ENCODE results near the gene SPTBN1.

The SPTBN1 gene

DNA sequence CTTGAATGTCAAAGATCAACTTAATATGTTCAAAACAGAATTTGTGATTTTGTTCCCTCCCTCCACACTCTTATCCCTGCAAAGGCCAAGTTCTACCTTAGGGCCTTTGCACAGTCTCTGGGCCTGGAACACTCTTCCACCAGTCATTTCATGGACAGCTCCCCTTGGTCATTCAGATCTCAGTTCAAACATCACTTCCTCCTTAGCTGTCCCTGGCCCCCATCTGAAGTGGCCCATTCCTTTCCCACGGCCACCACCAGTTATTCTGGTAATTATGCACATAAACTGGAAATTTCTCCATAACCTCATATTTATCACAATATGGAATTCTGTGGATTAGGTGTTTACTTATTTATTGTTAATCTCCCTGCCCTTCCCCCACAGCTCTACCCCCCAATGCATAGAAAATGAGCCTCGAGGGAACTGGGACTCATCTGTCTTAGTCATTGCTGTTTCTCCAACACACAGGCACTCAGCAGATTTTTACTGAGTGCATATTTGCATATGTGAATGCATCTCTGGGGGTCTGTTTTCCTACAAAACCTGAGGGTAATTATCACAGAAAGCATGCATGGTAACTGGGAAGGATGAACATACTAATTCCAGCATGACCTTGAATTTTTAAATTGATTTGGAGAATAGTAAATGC is 35.5 kb upstream of the SPTBN1 start:
- H3K27me3 ChIP-seq, result no peaks in the 10 kb centered on the region
- intact Hi-C loops (cut with DNase I; ENCODE audit: low total_unique reads), result no loop called here
- H3K4me1 ChIP-seq, result peaks cover 0 to 5% (median 0%) of the 10 kb centered on the region in 4 donors
- no peak overlapping the region for H3K4me3 ChIP-seq
- no peak for DNase-seq
- H3K27ac ChIP-seq, result no peak overlapping the region
- H3K9me3 ChIP-seq, result no peaks in the 10 kb centered on the region
- TF ChIP-seq, protein P1, sequence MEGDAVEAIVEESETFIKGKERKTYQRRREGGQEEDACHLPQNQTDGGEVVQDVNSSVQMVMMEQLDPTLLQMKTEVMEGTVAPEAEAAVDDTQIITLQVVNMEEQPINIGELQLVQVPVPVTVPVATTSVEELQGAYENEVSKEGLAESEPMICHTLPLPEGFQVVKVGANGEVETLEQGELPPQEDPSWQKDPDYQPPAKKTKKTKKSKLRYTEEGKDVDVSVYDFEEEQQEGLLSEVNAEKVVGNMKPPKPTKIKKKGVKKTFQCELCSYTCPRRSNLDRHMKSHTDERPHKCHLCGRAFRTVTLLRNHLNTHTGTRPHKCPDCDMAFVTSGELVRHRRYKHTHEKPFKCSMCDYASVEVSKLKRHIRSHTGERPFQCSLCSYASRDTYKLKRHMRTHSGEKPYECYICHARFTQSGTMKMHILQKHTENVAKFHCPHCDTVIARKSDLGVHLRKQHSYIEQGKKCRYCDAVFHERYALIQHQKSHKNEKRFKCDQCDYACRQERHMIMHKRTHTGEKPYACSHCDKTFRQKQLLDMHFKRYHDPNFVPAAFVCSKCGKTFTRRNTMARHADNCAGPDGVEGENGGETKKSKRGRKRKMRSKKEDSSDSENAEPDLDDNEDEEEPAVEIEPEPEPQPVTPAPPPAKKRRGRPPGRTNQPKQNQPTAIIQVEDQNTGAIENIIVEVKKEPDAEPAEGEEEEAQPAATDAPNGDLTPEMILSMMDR (IDR thresholded peaks at IDR 0.05), result no peak
- no peaks in the 10 kb centered on the region for H3K36me3 ChIP-seq

DNA sequence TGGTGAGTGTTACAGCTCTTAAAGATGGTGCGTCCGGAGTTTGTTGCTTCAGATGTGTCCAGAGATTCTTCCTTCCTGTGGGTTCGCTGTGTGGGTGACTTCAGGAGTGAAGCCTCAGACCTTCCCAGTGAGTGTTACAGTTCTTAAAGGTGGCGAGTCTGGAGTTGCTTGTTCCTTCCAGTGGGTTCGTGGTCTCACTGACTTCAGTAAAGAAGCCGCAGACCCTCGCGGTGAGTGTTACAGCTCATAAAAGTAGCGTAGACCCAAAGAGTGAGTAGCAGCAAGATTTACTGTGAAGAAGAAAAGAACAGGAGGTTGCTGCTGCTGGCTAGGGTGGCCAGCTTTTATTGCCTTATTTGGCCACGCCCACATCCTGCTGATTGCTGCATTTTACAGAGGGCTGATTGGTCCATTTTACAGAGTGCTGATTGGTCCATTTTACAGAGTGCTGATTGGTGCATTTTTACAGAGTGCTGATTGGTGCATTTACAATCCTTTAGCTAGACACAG is 34.0 kb upstream of the SPTBN1 start:
- H3K36me3 ChIP-seq, result no peaks in the 10 kb centered on the region
- no peaks in the 10 kb centered on the region for H3K9me3 ChIP-seq
- TF ChIP-seq, protein P1 (IDR thresholded peaks at IDR 0.05), result no peak
- H3K27ac ChIP-seq, result no peak overlapping the region
- H3K4me1 ChIP-seq, result peaks cover 0 to 5% (median 0%) of the 10 kb centered on the region in 4 donors
- H3K4me3 ChIP-seq, result no peak overlapping the region
- intact Hi-C loops (cut with DNase I; ENCODE audit: low total_unique reads), result no loop called here
- no peaks in the 10 kb centered on the region for H3K27me3 ChIP-seq
- no peak for DNase-seq

DNA sequence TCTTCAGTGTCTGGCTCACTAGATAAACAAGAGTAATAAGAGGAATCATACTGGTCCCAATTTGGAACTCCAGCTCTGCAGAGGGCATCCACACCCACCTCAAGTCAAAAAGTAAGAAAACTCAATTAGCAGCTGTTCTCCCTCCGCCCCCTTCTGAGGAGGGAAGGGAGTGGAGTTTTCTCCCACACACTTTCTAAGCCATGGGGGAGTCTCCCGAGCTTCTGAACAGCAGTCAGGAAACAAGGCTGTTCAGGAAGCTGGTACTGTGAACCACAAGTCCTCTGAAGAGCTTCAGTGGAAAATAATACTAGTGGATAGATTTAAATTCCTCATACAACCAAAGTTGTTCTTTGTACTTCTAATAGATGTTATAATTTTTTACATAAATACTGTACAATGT is 32.9 kb upstream of the SPTBN1 start:
- intact Hi-C loops (cut with DNase I; ENCODE audit: low total_unique reads), result no loop called here
- DNase-seq, result no peak
- Histone ChIP-seq H3K4me3 (no peak overlapping the region), H3K27ac (no peak overlapping the region), H3K27me3 (no peaks in the 10 kb centered on the region), H3K4me1 (peaks cover 0 to 9% (median 1%) of the 10 kb centered on the region in 4 donors), H3K36me3 (no peaks in the 10 kb centered on the region), H3K9me3 (no peaks in the 10 kb centered on the region)
- TF ChIP-seq, protein P1 (IDR thresholded peaks at IDR 0.05), result no peak

DNA sequence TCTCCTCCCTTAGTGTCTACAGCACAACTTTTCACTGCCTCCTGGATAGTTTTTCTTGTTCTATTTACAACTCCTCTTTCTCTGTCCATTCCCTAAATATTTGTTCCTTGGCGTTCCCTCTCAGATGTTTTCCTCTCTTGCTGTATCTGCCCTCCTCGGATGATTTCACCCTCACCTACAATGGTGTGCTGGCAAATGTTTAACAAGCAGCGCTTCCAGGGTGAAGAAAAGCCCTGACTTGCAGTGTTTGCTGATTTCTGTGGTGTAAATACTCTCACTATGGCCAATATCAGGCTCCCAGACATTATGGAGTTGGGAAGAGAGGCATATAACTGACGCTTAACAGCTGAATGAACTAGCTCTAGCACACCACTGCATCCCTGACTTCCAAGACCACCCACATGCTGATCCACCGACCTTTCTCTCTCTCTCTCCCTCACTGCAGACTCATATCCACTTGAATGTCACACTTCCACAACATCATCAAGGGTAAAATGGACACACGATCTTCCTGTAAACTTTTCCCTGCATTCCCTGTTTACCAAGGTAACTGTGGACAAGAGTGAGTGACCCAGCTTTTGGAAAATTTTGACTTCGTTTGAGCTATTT is 31.5 kb upstream of the SPTBN1 start:
- Histone ChIP-seq H3K27ac (no peak overlapping the region), H3K27me3 (no peaks in the 10 kb centered on the region), H3K4me1 (peaks cover 0 to 21% (median 11%) of the 10 kb centered on the region in 4 donors), H3K9me3 (no peaks in the 10 kb centered on the region), H3K4me3 (no peak overlapping the region), H3K36me3 (no peaks in the 10 kb centered on the region)
- intact Hi-C loops (cut with DNase I; ENCODE audit: low total_unique reads), result no loop called here
- TF ChIP-seq, protein P1 (IDR thresholded peaks at IDR 0.05), result no peak
- no peak for DNase-seq

DNA sequence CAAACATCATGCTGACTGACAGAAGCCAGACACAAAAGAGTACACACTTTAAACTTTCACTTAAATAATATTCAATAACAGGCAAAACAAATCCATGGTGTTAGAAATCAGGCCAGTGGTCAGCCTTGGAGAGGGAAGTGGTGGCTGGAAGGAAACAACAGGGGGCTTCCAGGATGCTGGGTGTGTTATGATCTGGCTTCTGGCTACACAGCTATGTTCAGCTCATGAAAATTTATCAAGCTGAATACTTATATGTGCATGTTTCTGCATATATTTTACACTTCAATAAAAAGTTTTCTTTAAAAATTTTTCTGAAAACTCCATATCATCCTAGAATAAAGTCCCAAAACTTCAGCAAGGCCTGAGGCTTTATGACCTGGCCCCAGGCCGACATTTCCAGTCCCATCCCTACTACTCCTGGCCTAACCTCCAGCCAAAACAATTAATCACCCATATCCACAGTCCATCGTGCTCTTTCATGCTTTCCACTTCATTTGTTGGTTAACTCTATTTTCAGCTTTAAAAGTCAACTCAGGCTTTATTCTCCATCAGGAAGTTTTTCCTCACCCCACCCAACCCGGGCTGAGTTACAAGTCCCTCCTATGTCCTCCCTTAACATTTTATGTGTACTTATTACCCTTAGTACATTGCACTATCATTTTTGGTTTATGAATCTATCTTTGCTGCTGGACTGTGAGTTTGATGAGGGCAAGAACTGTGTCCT is 27.9 kb upstream of the SPTBN1 start:
- H3K27ac ChIP-seq, result peak overlapping the region; percentile 54 to 62
- DNase-seq, result peak in 1 of 2 donors; percentile 51
- H3K27me3 ChIP-seq, result no peaks in the 10 kb centered on the region
- intact Hi-C loops (cut with DNase I; ENCODE audit: low total_unique reads), result no loop called here
- TF ChIP-seq, protein P1 (IDR thresholded peaks at IDR 0.05), result no peak
- H3K9me3 ChIP-seq, result no peaks in the 10 kb centered on the region
- H3K36me3 ChIP-seq, result no peaks in the 10 kb centered on the region
- H3K4me3 ChIP-seq, result no peak overlapping the region
- peaks cover 0 to 34% (median 14%) of the 10 kb centered on the region in 4 donors for H3K4me1 ChIP-seq

Measured in tibial artery (tissue), 4 donors.